Uterus (tissue), 4 donors: ENCODE measurements around the gene LSP1. TPM values are rescaled to one million over a fixed set of nuclear protein-coding genes. Genes with fewer than 3 reads are reported as not detected.
"Not testable (repeated sequence)": the region's sequence is repeated elsewhere in the genome, so short reads cannot be mapped to it uniquely, and the experiment has no call there.

Experiments used
- DNase-seq, 2 donors: peaks; one replicate each; pipeline ENCODE4 v3.0.0-alpha.2; 2019 to 2020
- H3K27ac ChIP-seq, 2 donors: fragments of 200-600 bp; sonication (generic); 1 replicate in 1 of 2; 2 replicates in 1 of 2; pipeline ENCODE4 v1.5.1; 2016 to 2018
- H3K27me3 ChIP-seq, 2 donors: fragments of 200-600 bp; sonication (generic); one replicate each; pipeline ENCODE4 v1.5.1; 2018 to 2019; ENCODE audit warnings: control low read depth in 1 of 2
- H3K36me3 ChIP-seq, 2 donors: fragments of 200-600 bp; sonication (generic); one replicate each; pipeline ENCODE4 v1.5.1; 2019; ENCODE audit warnings: control low read depth in 1 of 2
- H3K4me1 ChIP-seq, 2 donors: fragments of 200-600 bp; sonication (generic); one replicate each; pipeline ENCODE4 v1.5.1; 2018 to 2019; ENCODE audit warnings: control low read depth in 1 of 2
- H3K4me3 ChIP-seq, 2 donors: fragments of 200-600 bp; sonication (generic); 1 replicate in 1 of 2; 2 replicates in 1 of 2; pipeline ENCODE4 v1.5.1; 2018 to 2019; ENCODE audit warnings: mild to moderate bottlenecking in 1 of 2
- H3K9me3 ChIP-seq, 2 donors: fragments of 200-600 bp; sonication (generic); one replicate each; pipeline ENCODE4 v1.5.1; 2019; ENCODE audit warnings: control low read depth in 1 of 2
- POLR2A ChIP-seq, 2 donors: fragments of 450-650 bp; IDR thresholded peaks; one replicate each; pipeline ENCODE4 v1.6.1; 2016; ENCODE audit warnings: antibody characterized with exemption in 2 of 2, mild to moderate bottlenecking in 1 of 2, moderate library complexity in 1 of 2
- intact Hi-C: fragments of 100-400 bp; cut with DNase I; formaldehyde crosslinking; loops from one replicate; pipeline ENCODE4 v1.15.1; 2023; ENCODE audit warnings: low total_unique reads
- total RNA-seq, 4 donors: library from RNA; depleted of rRNA in 3 of 4; stranded (reverse); fragments of >200 nt in 3 of 4; gene quantifications; one replicate each; pipeline versions ENCODE4 v1.1.0 to v1.2.4, GENCODE V29; 2014 to 2023
- TF ChIP-seq, protein P1 (sequence below), 4 experiments: fragments of 200-600 bp in 2 of 4; fragments of 450-650 bp in 2 of 4; sonication (generic) in 2 of 4; IDR thresholded peaks; one replicate each; pipeline ENCODE4 v1.5.1; 2016 to 2019; ENCODE audit warnings: antibody characterized with exemption in 4 of 4, mild to moderate bottlenecking in 2 of 4, moderate library complexity in 1 of 4
- donor health status: DM: yes; HTN: yes; CAD: no.

LSP1 gene
- total RNA-seq, 4 donors from 2014 or later: 11.2 to 112 (median 25.1) TPM

DNA sequence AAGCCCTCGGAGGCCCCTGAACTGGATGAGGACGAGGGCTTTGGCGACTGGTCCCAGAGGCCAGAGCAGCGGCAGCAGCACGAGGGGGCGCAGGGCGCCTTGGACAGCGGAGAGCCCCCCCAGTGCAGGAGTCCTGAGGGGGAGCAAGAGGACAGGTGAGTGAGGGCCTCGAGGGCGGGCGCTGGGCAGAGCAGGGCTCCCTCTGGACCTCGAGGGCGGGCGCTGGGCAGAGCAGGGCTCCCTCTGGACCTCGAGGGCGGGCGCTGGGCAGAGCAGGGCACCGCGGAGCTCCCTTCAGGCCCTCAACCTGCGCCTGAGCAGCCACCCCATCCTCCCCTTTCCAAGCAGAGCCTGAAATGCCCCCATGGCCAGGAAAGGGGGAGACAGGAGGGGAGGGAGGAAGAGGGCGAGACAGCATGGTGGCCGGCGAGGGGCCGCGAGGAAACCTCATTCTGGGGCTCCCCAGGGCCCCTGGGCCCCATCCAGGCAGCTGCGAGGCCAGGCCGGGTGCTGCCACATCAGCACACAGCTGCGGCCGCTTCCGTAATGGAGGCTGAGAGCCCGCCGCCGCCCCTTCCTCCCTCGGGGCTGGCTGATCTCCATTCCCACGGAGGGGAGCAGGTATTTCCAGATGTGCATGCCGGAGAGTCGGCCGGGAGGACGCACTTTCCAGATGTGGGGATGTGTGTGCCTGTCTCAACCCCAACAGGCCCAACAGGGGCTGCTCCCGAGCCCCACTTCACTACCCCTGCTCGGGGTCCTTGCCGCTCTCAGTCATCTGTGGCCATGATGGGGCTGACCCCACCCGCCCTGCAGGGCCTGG, 28.8 kb downstream of the LSP1 start:
- peaks cover 0 to 24% of the 10 kb centered on the region in 2 donors for H3K4me1 ChIP-seq
- peak; percentile 45 to 68 for DNase-seq
- intact Hi-C loops: loop anchor here (5.0 kb wide), 1 partner anchor 276 kb away; no protein-coding TSS in a partner anchor
- H3K27me3 ChIP-seq: no peaks in the 10 kb centered on the region
- H3K27ac ChIP-seq: peak overlapping the region; percentile 86 to 89
- no peaks in the 10 kb centered on the region for H3K9me3 ChIP-seq
- H3K36me3 ChIP-seq: no peaks in the 10 kb centered on the region
- TF ChIP-seq POLR2A (IDR thresholded peaks at IDR 0.05): no peak
- TF ChIP-seq, protein P1, sequence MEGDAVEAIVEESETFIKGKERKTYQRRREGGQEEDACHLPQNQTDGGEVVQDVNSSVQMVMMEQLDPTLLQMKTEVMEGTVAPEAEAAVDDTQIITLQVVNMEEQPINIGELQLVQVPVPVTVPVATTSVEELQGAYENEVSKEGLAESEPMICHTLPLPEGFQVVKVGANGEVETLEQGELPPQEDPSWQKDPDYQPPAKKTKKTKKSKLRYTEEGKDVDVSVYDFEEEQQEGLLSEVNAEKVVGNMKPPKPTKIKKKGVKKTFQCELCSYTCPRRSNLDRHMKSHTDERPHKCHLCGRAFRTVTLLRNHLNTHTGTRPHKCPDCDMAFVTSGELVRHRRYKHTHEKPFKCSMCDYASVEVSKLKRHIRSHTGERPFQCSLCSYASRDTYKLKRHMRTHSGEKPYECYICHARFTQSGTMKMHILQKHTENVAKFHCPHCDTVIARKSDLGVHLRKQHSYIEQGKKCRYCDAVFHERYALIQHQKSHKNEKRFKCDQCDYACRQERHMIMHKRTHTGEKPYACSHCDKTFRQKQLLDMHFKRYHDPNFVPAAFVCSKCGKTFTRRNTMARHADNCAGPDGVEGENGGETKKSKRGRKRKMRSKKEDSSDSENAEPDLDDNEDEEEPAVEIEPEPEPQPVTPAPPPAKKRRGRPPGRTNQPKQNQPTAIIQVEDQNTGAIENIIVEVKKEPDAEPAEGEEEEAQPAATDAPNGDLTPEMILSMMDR (IDR thresholded peaks at IDR 0.05): no peak
- H3K4me3 ChIP-seq: no peak overlapping the region

DNA sequence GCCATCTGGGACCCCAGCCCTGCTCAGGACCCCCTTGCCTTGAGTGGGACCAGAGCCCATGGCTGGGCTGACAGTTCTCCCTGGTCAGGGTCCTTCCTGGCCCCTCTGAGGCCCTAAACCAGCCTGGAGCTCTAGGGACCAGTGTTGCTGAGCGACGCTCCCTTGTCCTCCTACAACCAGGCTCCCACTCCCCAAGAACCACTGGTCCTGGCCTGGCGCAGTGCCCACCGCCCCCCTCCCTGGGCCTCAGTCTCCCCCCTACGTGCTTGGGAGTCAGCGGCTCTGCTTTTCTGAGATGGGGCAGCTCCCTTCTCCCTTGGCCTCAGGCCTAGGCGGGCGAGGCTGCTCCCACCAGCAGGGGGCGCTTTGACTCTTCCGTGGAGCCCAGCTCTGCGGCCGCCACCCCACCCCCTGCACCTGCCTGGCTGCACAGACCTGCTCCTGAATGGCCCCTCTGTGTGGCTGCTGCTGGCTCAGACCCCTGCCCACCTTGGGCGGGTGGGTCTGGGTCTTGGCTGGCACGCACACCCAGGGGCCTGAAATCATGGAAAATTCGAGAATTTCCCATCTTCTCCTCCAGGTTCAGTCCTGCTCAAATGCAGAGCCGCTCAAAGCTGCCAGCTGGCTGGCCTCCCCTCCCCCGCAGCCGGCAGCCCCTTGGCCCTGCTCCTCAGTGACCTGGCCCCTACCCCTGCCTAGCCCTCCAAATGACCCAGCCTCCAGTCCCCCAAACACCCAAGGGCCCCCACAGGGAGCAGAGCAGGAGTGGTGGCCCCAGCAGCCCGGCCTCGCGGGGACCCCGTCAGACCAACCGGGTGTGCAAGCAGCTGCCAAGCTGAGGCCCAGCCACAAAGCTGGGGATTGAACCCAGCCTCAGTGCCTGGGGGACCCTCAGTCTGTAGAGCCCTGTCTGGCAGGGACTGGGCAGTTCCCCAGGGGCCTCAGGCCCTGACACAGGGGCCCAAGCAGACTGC, 29.7 kb downstream of the LSP1 start:
- no peaks in the 10 kb centered on the region for H3K9me3 ChIP-seq
- no peak overlapping the region for H3K4me3 ChIP-seq
- no peaks in the 10 kb centered on the region for H3K27me3 ChIP-seq
- intact Hi-C loops: loop anchor here (5.0 kb wide), 1 partner anchor 275 kb away; no protein-coding TSS in a partner anchor
- peak; percentile 79 to 88 for DNase-seq
- H3K27ac ChIP-seq: peak overlapping the region; percentile 86 to 89
- H3K36me3 ChIP-seq: no peaks in the 10 kb centered on the region
- TF ChIP-seq, protein P1 (IDR thresholded peaks at IDR 0.05): peak; percentile 89 to 95 (median 92)
- peak in 1 of 2 donors; percentile 14 for TF ChIP-seq POLR2A (IDR thresholded peaks at IDR 0.05)
- peaks cover 0 to 20% of the 10 kb centered on the region in 2 donors for H3K4me1 ChIP-seq

DNA sequence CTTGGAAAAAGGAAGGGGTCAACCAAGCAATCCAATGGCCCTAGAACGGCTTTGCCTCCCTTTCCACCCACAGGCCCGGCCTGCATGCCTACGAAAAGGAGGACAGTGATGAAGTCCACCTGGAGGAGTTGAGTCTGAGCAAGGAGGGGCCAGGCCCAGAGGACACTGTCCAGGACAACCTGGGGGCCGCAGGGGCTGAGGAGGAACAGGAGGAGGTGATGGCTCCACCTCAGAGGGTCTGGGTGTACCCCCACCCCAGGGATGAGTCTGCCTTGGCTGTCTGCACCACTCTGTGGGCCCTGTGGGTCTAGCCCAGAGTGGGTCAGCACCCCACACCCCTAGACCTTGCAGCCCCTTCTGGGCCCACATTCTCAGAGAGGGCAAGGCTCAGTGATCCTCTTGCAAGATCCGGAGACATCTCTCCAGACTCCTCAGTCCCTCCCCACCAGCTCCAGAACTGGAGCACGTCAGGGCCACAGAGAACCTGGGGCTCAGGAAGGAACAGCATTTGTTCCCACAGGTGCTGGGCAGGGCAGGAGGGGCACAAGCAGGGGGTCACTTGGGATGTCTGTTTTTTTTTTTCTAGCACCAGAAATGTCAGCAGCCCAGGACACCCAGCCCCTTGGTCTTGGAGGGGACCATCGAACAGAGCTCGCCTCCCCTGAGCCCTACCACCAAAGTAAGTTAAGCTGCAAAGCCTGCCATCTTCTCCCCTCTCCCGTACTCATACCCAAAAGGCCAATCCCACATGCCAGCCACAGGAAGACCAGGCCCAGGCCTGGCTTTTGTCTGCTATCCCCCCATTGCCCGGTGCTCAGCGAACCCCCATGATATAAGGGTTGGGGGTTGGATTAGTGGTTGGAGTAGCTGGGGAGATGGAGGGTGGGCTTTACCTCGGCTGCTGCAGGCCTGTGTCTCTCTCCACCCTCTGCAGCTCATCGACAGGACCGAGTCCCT, 30.7 kb downstream of the LSP1 start:
- Histone ChIP-seq H3K4me1 (peaks cover 0 to 20% of the 10 kb centered on the region in 2 donors), H3K27me3 (no peaks in the 10 kb centered on the region), H3K36me3 (no peaks in the 10 kb centered on the region), H3K27ac (peak overlapping the region; percentile 35 to 86), H3K9me3 (no peaks in the 10 kb centered on the region), H3K4me3 (no peak overlapping the region)
- no peak for TF ChIP-seq POLR2A (IDR thresholded peaks at IDR 0.05)
- TF ChIP-seq, protein P1 (IDR thresholded peaks at IDR 0.05): no peak
- DNase-seq: peak in 1 of 2 donors; percentile 14
- intact Hi-C loops: loop anchor here (5.0 kb wide), 1 partner anchor 274 kb away; no protein-coding TSS in a partner anchor

DNA sequence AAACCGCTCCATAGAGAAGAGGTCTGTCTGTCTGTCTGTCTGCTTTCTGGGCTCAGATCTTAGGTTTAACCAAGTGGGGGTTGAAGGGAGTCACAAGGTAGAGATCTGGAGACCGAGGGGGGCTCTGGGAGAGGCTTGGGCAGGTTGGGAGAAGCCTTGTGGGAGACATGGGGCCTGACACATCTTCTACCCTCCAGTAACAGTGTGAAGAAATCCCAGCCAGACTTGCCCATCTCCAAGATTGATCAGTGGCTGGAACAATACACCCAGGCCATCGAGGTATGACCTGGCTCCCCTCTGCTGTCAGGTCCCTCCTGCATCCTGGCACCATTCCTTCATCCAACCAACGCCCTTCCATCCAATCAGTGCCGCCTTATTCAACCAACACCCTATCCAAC, 31.4 kb downstream of the LSP1 start:
- no peak for DNase-seq
- no peaks in the 10 kb centered on the region for H3K27me3 ChIP-seq
- intact Hi-C loops: loop anchor here (5.0 kb wide), 1 partner anchor 273 kb away; no protein-coding TSS in a partner anchor
- H3K4me1 ChIP-seq: peaks cover 0 to 20% of the 10 kb centered on the region in 2 donors
- H3K9me3 ChIP-seq: no peaks in the 10 kb centered on the region
- no peaks in the 10 kb centered on the region for H3K36me3 ChIP-seq
- TF ChIP-seq POLR2A (IDR thresholded peaks at IDR 0.05): no peak
- TF ChIP-seq, protein P1 (IDR thresholded peaks at IDR 0.05): no peak
- no peak overlapping the region for H3K4me3 ChIP-seq
- no peak overlapping the region for H3K27ac ChIP-seq

DNA sequence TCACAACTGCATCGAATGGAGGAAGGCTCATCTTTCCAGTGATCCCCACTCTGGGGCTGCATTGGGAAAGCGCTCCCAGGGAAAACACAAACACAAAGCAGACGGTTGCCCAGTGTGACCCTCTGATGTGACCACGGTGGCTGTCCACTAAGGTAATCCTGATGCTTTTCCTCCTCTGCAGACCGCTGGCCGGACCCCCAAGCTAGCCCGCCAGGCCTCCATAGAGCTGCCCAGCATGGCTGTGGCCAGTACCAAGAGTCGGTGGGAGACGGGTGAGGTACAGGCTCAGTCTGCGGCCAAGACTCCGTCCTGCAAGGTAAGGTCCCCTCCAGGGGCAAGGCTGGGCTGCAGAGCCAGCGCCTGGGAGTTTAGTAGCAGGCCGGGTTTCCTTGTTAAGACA, 33.7 kb downstream of the LSP1 start:
- H3K9me3 ChIP-seq, intact Hi-C loops, H3K27me3 ChIP-seq, H3K36me3 ChIP-seq, H3K27ac ChIP-seq, H3K4me3 ChIP-seq, DNase-seq, H3K4me1 ChIP-seq: not testable (repeated sequence)
